GM19372 (cell line): ENCODE results near the gene EPN1.

ENCODE experiments used
- ATAC-seq: cut with Tn5 transposase; IDR thresholded peaks from one replicate; pipeline ENCODE4 v1.9.1; 2021; ENCODE audit warnings: mild to moderate bottlenecking, low read depth, moderate library complexity; ENCODE audit not compliant: unreplicated experiment

Gene EPN1

DNA sequence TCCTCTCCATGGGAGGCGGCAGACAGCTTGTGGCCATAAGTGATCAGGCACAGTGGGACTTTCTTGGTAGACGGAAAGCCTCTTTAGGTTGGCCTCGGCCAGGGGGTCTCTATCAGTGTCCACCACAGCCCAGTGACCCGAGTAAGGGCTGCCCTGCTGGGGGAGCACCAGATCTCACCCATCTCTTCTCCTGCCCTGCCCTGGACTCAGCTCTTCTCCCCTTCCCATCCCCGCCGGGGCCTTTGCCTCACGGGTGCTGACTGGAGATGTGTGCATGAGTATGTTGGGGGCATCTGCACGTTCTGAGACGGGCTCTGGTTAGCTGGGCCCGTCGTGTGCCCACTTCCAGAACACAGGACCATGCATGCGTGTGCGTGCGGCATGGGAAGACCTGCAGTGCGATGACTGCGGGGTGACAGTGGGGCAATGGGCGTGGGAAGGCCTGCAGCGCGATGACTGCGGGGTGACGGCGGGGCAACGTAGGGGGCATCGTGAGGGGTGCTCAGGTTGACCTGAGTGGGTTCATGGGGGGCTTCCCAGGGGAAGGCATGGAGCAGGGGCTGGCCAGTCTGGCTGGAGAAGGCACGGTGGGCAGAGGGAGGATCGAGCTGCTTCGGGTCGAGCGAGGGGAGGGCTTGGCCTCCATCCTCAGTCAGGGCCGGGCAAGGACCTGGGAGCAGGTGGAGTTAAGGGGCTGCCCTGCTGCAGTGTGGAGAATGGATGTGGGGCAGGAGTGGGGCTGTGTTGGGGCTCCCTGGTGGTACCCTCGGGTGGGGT is 15.9 kb downstream of the EPN1 start:
- ATAC-seq: no peak

DNA sequence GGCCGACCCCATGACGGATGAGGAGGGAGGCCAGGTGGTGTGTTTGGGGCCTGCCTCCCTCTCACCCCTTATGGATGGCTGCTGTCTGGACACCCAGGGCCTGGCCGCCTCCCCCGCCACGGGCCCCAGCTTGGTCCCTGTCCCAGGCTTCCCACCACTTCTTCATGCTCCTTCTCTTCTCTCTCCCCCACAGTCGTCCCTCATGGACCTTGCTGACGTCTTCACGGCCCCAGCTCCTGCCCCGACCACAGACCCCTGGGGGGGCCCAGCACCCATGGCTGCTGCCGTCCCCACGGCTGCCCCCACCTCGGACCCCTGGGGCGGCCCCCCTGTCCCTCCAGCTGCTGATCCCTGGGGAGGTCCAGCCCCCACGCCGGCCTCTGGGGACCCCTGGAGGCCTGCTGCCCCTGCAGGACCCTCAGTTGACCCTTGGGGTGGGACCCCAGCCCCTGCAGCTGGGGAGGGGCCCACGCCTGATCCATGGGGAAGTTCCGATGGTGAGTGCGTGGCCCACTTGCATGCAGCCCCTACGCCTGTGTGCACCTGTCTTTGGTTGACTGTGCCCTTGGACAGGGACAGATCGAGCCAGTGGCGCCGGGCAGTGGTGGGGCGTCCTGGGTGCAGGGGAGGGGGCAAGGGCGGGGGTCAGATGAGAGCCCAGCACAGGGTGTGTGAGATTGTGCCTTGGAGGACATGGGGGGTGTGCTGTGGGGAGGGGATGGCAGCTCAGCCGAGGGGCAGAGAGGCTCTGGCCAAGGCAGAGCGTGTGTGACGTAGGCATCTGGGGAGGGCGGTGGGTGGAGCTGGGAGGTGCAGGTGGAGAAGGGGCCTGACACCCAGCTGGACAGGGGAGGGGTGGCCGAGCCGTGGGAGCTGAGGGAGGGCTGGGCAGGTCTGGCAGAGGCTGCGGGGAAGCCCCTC is 16.8 kb downstream of the EPN1 start:
- no peak for ATAC-seq

GRCh38 chr19:55692681-55693081 is 17.7 kb downstream of the EPN1 start:
- ATAC-seq: no peak

DNA sequence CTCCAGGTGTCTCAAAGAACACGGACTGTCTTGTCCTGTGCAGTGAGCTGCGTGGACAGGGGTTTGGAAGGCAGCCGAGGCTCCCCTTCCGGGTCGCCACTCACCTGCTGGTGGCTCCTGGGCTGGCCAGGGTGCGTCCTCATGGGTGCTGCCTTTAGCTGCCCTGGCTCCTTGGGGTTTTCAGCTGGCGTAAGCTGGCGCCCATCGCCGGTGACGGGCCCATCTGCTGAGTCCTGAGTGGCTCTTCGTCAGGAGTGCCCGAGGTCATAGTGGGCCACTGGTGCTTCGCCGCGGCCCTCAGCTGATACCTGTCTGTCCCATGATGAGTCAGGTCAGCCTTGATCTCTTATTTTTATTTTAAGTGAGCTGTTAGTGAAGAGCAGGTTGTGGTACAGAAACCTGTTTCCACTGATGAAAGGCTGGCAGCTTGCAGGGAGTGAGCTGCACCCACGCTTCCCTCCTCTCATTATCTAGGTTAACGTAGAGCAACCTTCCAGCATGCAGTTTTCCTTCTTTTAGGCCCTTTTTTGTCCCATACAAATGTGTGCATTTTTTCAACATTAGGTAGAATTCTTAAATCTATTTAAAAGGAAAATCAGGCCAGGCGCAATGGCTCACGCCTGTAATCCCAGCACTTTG is 18.4 kb downstream of the EPN1 start:
- no peak for ATAC-seq

DNA sequence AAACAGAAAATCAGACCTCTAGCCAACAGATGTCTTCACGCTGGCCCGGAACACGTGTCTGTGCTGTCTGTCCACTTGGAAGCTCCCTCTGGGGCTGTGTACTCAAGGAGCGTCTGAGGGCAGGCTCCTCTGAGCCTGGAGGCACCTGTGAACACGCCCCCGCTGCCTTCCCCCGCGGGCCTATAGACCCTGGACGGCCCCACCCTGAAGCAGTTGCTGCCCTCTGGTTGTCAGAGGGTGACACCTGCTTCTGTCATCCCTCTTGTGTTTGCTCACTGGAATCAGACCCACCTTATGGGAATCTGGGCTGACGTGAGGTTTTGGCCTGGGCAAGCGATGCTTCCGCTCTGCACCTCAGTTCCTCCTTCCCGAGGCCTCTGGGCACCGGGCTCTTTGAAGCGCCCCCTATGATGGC is 19.2 kb downstream of the EPN1 start:
- no peak for ATAC-seq

GRCh38 chr19:55694656-55695491 is 19.8 kb downstream of the EPN1 start:
- no peak for ATAC-seq

GRCh38 chr19:55695511-55696290 is 20.7 kb downstream of the EPN1 start:
- no peak for ATAC-seq

DNA sequence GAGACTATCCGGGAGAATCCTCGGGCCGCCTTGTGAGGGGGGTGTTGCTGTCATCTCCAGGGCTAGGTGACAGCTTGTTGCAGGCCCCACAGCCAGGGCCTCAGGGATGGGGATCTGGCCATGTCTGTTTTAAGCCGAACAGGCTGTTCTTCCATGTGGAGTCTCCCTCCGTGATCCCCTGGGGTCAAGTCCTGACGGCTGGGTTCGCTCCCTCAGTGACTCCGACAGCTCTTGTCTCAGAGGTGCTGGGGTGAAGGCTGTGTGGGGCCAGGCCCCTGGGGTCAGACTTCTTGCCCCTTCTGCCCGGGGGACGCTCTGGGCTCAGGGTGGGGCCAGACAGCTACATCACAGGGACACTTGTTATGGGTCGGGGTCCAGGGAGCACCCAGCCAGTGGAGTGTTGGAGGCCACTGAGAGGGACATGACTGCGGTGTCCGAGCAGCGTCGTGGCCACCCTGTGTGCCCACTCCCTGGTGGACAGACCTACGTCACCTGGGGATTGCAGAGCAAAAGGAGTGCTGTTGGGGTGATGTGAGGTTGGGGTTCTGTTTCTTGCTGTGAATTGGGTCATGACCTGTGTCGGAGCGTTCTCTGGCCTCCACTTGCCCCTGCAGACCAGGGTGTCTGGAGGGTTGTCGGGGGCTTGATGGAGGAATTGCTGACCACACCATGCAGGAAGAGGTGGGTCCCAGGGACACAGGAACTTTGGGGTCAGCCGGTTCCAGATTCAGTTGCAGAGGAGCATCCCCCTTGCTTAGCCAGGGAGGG is 21.5 kb downstream of the EPN1 start:
- ATAC-seq: no peak

GRCh38 chr19:55697069-55697440 is 22.0 kb downstream of the EPN1 start:
- ATAC-seq: no peak

- ATAC-seq: no peak
Measured at GRCh38 chr19:55697698-55698097, 22.7 kb downstream of the EPN1 start.

GRCh38 chr19:55698256-55698655 is 23.2 kb downstream of the EPN1 start:
- no peak for ATAC-seq

GRCh38 chr19:55699221-55699620 is 24.2 kb downstream of the EPN1 start:
- ATAC-seq: no peak

DNA sequence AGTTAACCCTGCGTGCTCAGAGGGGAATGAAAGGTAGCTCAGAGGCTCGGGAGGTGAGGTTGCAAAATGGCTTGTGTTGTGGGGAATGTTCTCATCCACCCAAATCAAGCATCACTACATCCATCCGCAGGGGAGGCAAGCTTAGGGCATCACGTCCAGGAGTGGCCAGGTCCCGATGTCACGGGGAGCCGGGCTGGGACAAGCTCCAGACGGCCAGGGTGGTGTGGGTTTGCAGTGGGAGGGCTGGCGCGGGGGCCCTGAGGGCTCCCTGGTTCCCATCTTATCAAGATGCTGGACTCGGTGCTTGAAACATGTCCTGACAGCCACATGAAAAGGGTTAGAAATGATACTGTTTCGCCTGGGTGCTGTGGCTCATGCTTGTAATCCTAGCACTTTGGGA is 25.8 kb downstream of the EPN1 start:
- ATAC-seq: no peak

DNA sequence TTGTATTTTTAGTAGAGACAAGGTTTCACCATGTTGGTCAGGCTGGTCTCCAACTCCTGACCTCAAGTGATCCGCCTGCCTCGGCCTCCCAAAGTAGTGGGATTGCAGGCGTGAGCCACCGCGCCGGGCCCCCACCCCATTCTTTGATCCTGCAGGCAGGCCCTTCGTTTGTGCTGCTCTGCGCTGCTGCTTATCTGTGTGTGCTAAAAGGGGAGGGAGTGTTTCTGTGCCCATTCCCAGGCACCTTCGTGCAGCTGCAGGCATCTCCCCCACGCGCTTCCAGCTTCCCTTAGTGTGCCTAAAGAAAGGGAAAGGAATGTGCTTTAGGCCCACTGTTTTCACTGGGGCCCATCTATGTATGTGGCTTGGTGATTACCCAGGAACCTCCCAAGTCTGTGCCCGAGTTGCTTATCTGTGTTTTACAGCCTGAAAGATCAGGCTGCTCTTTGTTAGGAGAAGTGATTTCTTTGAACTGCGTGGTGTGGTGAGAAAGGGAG is 27.2 kb downstream of the EPN1 start:
- no peak for ATAC-seq

DNA sequence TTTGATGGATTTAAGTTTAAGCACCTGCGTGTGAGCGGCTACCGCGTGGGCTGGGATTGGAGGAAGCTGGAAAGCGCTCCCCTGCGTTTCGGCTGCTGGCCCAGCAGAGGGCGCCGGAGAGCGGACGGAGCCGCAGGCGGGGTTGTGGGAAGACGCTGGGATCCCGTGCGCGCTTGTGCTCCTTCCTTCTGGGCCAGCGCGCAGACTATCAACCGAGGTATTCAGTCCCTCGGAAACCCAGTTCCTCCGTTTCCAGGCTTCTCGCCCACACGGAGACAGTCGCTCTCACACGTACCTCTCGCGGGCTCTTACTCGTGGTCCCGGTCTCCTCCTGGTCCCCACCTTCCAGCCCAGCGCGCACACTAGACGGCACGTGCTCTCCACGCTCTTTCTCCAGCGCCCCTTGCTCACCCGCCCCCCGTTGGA is 28.8 kb downstream of the EPN1 start:
- ATAC-seq: no peak

- no peak for ATAC-seq
Measured at GRCh38 chr19:55704494-55705245, 29.6 kb downstream of the EPN1 start.

DNA sequence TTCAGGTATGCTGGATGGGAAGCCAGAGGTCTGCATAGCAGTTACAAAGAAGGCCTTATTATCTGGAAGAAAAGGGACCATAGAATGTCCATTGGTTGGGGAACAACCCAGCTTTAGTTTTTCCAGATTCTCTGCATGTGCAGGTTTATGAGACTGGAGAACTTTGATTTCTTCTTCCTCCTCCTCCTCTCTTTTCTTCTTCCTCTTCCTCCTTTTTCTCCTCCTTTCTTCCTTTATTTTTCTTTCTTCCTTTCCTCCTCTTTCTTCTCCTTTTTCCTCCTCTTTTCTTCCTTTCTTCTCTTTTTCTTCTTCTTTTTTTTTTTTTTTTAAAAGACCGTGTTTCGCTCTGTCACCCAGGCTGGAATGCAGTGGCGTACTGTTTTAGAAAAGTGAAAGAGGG is 30.9 kb downstream of the EPN1 start:
- no peak for ATAC-seq

DNA sequence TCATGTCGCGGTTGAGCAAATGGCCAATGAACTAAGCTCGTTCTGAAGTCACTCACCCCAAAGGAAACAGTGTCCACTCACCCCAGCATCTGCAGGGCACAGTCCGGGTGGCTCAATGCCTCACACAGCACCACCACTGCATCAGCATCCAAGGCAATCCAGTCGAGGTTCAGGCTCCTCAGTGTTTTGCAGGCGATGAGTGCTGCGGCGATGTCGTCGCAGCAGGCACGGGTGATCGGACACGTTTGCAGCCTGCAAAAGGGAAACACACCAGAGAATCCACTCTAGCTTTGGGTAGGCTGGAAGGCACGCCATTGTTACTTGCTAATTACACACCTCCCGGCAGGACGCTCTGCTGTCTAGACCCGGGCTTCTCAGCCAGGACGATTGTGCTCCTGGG is 36.7 kb downstream of the EPN1 start:
- no peak for ATAC-seq
